Activated naive CD8-positive, alpha-beta T cell treated with anti-CD3 and anti-CD28 coated beads for 36 hours (primary cell): ENCODE data around the gene TRIM14. TPM values are rescaled to one million over a fixed set of nuclear protein-coding genes. Genes with fewer than 3 reads are reported as not detected.

Experiments used
- total RNA-seq, 2 experiments: library from RNA; stranded (reverse); gene quantifications; one replicate each; pipeline ENCODE4 v1.2.3, GENCODE V29; 2021

Gene TRIM14
- total RNA-seq, 2 experiments from 2014 or later, result 45.2 to 47.4 TPM

Other genes starting within 250 kb of the TRIM14 start
- gene TRMO, start 196.7 kb downstream of the TRIM14 start, total RNA-seq, result 10 to 100 TPM; 17.7 to 18.1 TPM
- gene HEMGN, start 181.1 kb downstream of the TRIM14 start, total RNA-seq, result 1 to 10 TPM; 1.9 to 2.6 TPM
- gene ANP32B, start 135.9 kb downstream of the TRIM14 start, total RNA-seq, result 100 to 1,000 TPM; 397 to 405 TPM
- gene NANS, start 62.5 kb downstream of the TRIM14 start, total RNA-seq, result 10 to 100 TPM; 46.1 to 47.4 TPM
- gene CORO2A, start 73.4 kb upstream of the TRIM14 start, total RNA-seq, result 1 to 10 TPM; 8.2 TPM
- 1 to 10 TPM; 1.8 to 2.2 TPM for gene TBC1D2, start 136.4 kb upstream of the TRIM14 start, total RNA-seq